ENCODE results near the gene WBP2NL. TPM values are rescaled to one million over a fixed set of nuclear protein-coding genes. Genes with fewer than 3 reads are reported as not detected.
A peak's percentile ranks its signal among the peaks of the same experiment; 100 is the strongest.

WBP2NL gene
- total RNA-seq, 4 donors from 2014 or later: 2.1 to 4.0 (median 3.4) TPM

DNA sequence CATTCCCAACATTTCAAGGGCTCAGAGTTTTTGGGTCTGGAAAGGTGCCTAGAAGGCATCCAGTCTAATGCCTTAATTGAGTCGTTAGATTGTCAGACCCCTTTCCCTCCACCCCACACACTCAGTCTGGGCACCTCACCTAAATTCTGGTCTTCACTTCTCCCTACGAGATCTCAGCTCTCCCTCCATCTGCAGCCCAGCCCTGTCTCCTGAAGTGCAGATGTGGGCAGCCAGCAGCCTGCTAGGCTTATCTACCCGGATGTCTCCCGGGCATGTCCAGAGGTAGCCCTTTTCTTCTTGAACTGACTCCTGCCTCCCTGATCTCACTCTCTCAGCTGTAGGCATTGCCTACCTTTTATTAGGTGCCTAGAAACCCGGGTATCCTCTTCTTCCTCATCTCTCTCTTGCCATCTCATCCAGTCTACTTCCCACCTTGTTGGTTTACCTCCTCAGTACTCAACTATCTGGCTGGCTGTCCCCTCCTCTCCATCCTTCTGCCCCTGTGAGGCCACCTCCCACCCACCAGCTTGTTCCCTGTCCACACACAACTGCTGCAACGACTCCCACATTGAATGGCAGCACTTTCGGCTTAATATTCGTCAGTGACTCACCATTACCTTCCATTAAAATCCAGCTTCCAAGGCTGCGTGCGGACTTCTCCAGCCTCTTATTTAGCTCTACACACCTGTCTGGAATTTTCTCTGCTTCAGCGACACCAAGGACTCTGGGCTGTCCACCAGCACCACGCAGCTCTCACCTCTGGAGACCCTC lies 23.1 kb upstream of the WBP2NL start:
- no peak overlapping the region for H3K27ac ChIP-seq
- peaks cover 0 to 9% (median 5%) of the 10 kb centered on the region in 4 donors for H3K4me1 ChIP-seq
- H3K9me3 ChIP-seq: no peaks in the 10 kb centered on the region
- TF ChIP-seq, protein P1, sequence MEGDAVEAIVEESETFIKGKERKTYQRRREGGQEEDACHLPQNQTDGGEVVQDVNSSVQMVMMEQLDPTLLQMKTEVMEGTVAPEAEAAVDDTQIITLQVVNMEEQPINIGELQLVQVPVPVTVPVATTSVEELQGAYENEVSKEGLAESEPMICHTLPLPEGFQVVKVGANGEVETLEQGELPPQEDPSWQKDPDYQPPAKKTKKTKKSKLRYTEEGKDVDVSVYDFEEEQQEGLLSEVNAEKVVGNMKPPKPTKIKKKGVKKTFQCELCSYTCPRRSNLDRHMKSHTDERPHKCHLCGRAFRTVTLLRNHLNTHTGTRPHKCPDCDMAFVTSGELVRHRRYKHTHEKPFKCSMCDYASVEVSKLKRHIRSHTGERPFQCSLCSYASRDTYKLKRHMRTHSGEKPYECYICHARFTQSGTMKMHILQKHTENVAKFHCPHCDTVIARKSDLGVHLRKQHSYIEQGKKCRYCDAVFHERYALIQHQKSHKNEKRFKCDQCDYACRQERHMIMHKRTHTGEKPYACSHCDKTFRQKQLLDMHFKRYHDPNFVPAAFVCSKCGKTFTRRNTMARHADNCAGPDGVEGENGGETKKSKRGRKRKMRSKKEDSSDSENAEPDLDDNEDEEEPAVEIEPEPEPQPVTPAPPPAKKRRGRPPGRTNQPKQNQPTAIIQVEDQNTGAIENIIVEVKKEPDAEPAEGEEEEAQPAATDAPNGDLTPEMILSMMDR (IDR thresholded peaks at IDR 0.05): no peak
- no peak for TF ChIP-seq POLR2A (IDR thresholded peaks at IDR 0.05)
- no peak overlapping the region for H3K4me3 ChIP-seq
- DNase-seq: no peak
- H3K36me3 ChIP-seq: no peaks in the 10 kb centered on the region
- H3K27me3 ChIP-seq: peaks cover 0 to 28% of the 10 kb centered on the region in 2 donors

DNA sequence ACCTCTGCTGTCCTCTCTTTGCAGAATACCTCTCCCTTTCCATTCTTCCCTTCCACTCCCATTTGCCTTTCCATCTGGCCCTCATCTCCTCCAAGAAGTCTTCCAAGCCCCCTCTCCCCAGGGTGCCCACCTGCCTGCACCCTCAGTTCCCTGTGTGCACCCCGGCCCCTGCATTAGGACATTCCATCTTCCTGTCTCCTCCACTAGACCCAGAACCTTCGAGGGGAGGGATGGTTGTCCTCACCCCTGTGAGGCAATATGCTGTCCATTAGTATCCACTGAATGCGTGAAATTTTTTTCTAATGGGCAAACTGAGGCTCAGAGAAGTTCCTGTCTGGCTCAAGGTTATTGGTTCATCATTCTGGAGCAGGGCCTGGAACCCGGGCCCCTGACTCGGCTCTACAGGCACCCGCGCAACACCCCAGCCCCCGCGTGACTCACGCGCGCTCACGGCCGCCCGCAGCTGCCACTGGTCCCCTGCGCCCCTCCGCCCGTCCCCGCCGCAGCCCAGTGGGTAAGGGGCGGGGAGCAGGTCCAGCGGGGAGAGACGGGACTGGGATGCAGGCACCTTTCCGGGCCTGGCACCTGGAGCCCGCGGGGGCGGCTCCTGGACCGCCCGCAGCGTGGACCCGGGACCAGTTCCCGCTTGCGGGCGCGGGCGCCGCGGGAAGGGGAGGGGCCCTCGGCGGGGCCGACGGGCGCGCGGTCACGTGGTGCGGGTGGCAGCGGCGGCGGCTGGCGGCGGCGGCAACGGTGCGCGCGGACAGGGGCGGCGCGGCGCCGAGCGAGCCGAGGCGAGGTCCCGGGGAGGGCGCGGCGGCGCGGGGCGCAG lies 22.3 kb upstream of the WBP2NL start:
- H3K36me3 ChIP-seq: no peaks in the 10 kb centered on the region
- H3K27ac ChIP-seq: no peak overlapping the region
- H3K4me1 ChIP-seq: peaks cover 0 to 9% (median 5%) of the 10 kb centered on the region in 4 donors
- peak overlapping the region; percentile 27 to 58 (median 53) for H3K4me3 ChIP-seq
- peak; percentile 43 to 68 (median 59) for DNase-seq
- TF ChIP-seq, protein P1 (IDR thresholded peaks at IDR 0.05): no peak
- TF ChIP-seq POLR2A (IDR thresholded peaks at IDR 0.05): no peak
- peaks cover 0 to 28% of the 10 kb centered on the region in 2 donors for H3K27me3 ChIP-seq
- H3K9me3 ChIP-seq: no peaks in the 10 kb centered on the region

DNA sequence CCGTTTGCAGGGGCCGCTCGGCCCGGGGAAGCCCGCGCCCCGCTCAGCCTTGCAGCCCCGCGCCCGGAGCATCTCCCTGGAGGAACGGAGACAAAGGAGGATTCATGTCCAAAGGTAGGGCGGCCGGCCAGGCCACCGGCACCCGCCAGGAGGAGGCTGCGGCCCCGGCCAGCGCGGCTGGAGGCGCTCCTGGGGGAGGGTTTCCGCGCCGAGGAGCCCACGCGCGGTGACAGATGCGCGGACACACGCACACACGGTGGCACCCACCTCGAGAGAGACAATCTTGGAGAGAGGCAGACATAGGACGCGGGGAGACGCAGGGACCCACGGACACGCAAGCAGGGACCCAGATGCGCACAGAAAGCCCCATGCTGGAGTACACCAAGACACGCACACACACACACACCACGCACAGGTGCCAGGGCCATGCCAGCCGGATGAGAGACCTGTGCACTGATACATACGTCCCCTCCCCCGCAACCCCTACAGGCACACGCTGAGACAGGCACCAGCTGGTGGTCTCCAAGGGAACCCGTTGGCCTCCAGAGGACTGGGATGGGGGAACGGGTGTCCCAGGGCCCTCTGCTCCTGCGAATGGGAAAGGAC lies 21.5 kb upstream of the WBP2NL start:
- H3K27ac ChIP-seq: no peak overlapping the region
- TF ChIP-seq, protein P1 (IDR thresholded peaks at IDR 0.05): no peak
- no peak for TF ChIP-seq POLR2A (IDR thresholded peaks at IDR 0.05)
- H3K4me1 ChIP-seq: peaks cover 0 to 9% (median 5%) of the 10 kb centered on the region in 4 donors
- no peaks in the 10 kb centered on the region for H3K36me3 ChIP-seq
- peak overlapping the region; percentile 18 to 58 (median 49) for H3K4me3 ChIP-seq
- no peaks in the 10 kb centered on the region for H3K9me3 ChIP-seq
- DNase-seq: no peak
- H3K27me3 ChIP-seq: peaks cover 0 to 28% of the 10 kb centered on the region in 2 donors

DNA sequence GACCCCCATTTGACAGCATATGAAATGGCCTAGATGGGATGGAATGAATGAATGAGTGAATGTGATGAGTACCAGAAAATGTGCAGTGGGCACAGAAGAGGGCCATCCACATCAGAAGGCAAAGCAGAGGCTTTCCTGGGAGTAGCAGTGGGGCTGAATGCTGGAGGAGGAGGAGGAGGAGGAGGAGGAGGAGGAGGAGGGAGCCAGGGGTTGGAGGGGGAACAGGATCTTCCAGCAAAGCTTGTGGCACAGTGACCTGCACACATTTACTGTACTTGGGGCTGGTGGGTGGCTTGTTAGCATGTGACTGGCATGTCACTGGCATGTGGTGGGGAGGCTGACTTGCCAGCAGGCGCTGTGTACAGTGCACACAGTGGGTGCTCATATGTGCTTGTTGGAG lies 19.9 kb upstream of the WBP2NL start:
- TF ChIP-seq, protein P1 (IDR thresholded peaks at IDR 0.05): no peak
- no peak for TF ChIP-seq POLR2A (IDR thresholded peaks at IDR 0.05)
- H3K9me3 ChIP-seq: no peaks in the 10 kb centered on the region
- H3K27me3 ChIP-seq: peaks cover 0 to 28% of the 10 kb centered on the region in 2 donors
- peaks cover 0 to 9% (median 5%) of the 10 kb centered on the region in 4 donors for H3K4me1 ChIP-seq
- no peaks in the 10 kb centered on the region for H3K36me3 ChIP-seq
- DNase-seq: no peak
- H3K4me3 ChIP-seq: no peak overlapping the region
- H3K27ac ChIP-seq: no peak overlapping the region

DNA sequence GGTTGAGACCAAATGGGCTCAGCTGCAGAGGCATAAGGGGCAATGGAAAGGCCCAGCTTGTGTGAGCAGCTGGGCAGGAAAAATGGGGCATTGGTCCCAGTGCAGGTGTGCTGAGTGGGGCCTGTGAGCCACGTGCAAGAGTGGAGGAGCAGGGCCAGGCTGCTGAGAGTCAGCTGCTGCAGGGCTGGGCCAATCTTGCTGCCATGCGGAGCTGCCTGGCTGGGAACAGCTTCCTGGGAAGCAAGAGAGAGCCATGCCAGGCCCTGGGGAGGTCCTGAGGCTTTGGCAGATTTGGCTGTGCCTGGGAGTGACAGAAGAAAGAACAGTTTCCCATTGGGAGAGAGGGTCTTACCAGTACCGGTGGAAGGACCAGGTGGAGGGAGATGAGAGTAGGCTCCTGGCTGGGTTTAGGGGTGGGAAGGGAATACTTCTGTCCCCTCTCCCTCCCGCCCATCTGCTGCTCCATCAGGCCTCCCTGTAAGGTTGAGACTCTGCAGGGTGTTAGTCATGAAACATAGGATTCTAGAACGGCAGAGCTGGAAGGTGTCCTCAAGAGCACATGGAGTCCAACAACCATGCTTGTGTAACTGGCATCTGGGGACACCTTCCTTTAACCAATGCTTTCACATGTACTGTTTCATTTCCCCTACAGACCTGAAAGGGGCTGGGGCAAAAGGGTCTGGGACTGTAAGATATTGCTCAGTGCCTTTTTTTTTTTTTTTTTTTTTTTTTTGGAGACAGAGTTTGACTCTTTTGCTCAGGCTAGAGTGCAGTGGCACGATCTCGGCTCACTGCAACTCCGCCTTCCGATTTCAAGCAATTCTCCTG lies 19.0 kb upstream of the WBP2NL start:
- no peak for TF ChIP-seq POLR2A (IDR thresholded peaks at IDR 0.05)
- TF ChIP-seq, protein P1 (IDR thresholded peaks at IDR 0.05): no peak
- H3K36me3 ChIP-seq: no peaks in the 10 kb centered on the region
- peaks cover 0 to 28% of the 10 kb centered on the region in 2 donors for H3K27me3 ChIP-seq
- no peak for DNase-seq
- H3K27ac ChIP-seq: no peak overlapping the region
- no peaks in the 10 kb centered on the region for H3K9me3 ChIP-seq
- no peak overlapping the region for H3K4me3 ChIP-seq
- H3K4me1 ChIP-seq: peaks cover 0 to 9% (median 5%) of the 10 kb centered on the region in 4 donors
